SK-N-SH (cell line): ENCODE results near the gene VPS26A. TPM values are rescaled to one million over a fixed set of nuclear protein-coding genes. Genes with fewer than 3 reads are reported as not detected.

Source experiments
- CTCF ChIA-PET: fragments of 300-600, 350-600 bp; formaldehyde crosslinking; extraction: SDS; loops from one replicate; lab custom pipeline; 2021; lab: Yijun Ruan, JAX
- POLR2A ChIA-PET: fragments of 350-600 bp; sonication (Branson Sonifier 250); formaldehyde crosslinking; extraction: SDS; loops from one replicate; lab custom pipeline; 2020; ENCODE audit warnings: antibody characterized with exemption, inconsistent platforms; lab: Yijun Ruan, JAX
- DNase-seq: peaks from one replicate; pipeline ENCODE4 v3.0.0; 2012
- H2AFZ ChIP-seq: fragments of 200-600 bp; sonication (generic); 2 replicates; pipeline ENCODE4 v1.8.1; 2016; ENCODE audit warnings: antibody characterized with exemption, mild to moderate bottlenecking, low read depth
- H3F3A ChIP-seq: fragments of 200-600 bp; sonication (generic); replicated peaks from 2 replicates; pipeline ENCODE3; 2016; ENCODE audit warnings: antibody characterized with exemption, mild to moderate bottlenecking; ENCODE audit not compliant: insufficient read depth
- H3K27ac ChIP-seq, 2 experiments: fragments of 200-500 bp in 1 of 2; fragments of 200-600 bp in 1 of 2; sonication (Bioruptor generic) in 1 of 2; sonication (generic), shearing (Covaris generic) in 1 of 2; 2 replicates each; pipeline versions ENCODE4 v1.5.1 to v1.6.1; 2014 to 2016; ENCODE audit warnings: low read depth in 2 of 2, inconsistent platforms in 1 of 2, low read length in 1 of 2, mild to moderate bottlenecking in 1 of 2, mixed read lengths in 1 of 2
- H3K27me3 ChIP-seq: fragments of 200-600 bp; sonication (generic), shearing (Covaris generic); 2 replicates; pipeline ENCODE4 v1.6.1; 2016; ENCODE audit warnings: mixed run types; ENCODE audit not compliant: insufficient read depth
- H3K36me3 ChIP-seq, 2 experiments: fragments of 200-500 bp in 1 of 2; fragments of 200-600 bp in 1 of 2; sonication (Bioruptor generic) in 1 of 2; sonication (generic) in 1 of 2; replicated peaks in 1 of 2; 2 replicates each; pipeline versions ENCODE3 to v1.5.1; 2014 to 2016; ENCODE audit warnings: low read length in 1 of 2, mild to moderate bottlenecking in 1 of 2; ENCODE audit not compliant: insufficient read depth in 2 of 2, control insufficient read depth in 1 of 2
- H3K4me1 ChIP-seq, 2 experiments: fragments of 200-500 bp in 1 of 2; fragments of 200-600 bp in 1 of 2; sonication (Bioruptor generic) in 1 of 2; sonication (generic), shearing (Covaris generic) in 1 of 2; 2 replicates each; pipeline versions ENCODE4 v1.5.1 to v1.6.1; 2014 to 2016; ENCODE audit warnings: low read depth in 1 of 2, low read length in 1 of 2, mixed run types in 1 of 2; ENCODE audit not compliant: insufficient read depth in 2 of 2, control insufficient read depth in 1 of 2
- H3K4me2 ChIP-seq: fragments of 200-600 bp; sonication (generic), shearing (Covaris generic); 2 replicates; pipeline ENCODE4 v1.6.1; 2017; ENCODE audit warnings: mixed run types
- H3K4me3 ChIP-seq, 2 experiments: fragments of 200-500 bp in 1 of 2; fragments of 200-600 bp in 1 of 2; sonication (Bioruptor generic) in 1 of 2; sonication (generic), shearing (Covaris generic) in 1 of 2; 2 replicates each; pipeline versions ENCODE4 v1.5.1 to v1.8.1; 2014 to 2016; ENCODE audit warnings: low read depth in 2 of 2, inconsistent platforms in 1 of 2, low read length in 1 of 2, mild to moderate bottlenecking in 1 of 2, mixed read lengths in 1 of 2, moderate library complexity in 1 of 2
- H3K79me2 ChIP-seq: fragments of 200-600 bp; sonication (generic); 2 replicates; pipeline ENCODE4 v1.8.1; 2017; ENCODE audit warnings: mild to moderate bottlenecking; ENCODE audit not compliant: insufficient read depth
- H3K9ac ChIP-seq: fragments of 200-600 bp; sonication (generic); 2 replicates; pipeline ENCODE4 v1.6.1; 2017; ENCODE audit warnings: mixed run types
- H3K9me2 ChIP-seq: fragments of 200-600 bp; sonication (generic); 2 replicates; pipeline ENCODE4 v1.6.1; 2017; ENCODE audit warnings: mixed run types
- H3K9me3 ChIP-seq: fragments of 200-600 bp; sonication (generic); 2 replicates; pipeline ENCODE4 v1.6.1; 2017; ENCODE audit warnings: mixed run types, mild to moderate bottlenecking, moderate library complexity
- H4K20me1 ChIP-seq: fragments of 200-600 bp; sonication (generic); 2 replicates; pipeline ENCODE4 v1.6.1; 2017; ENCODE audit warnings: mild to moderate bottlenecking, mixed run types; ENCODE audit not compliant: insufficient read depth
- CHD2 ChIP-seq: fragments of 150-350 bp; IDR thresholded peaks from 2 replicates; pipeline ENCODE4 v1.6.1; 2018; ENCODE audit warnings: low read length; ENCODE audit not compliant: partially characterized antibody
- ELF1 ChIP-seq: IDR thresholded peaks from 2 replicates; pipeline ENCODE4 v1.4.0; 2012
- EP300 ChIP-seq, 2 experiments: IDR thresholded peaks; 2 replicates each; pipeline versions ENCODE4 v1.4.0 to v1.6.1; 2012; ENCODE audit warnings: borderline replicate concordance in 1 of 2, low read depth in 1 of 2, low read length in 1 of 2
- GABPA ChIP-seq: IDR thresholded peaks from 2 replicates; pipeline ENCODE4 v1.4.0; 2012; ENCODE audit warnings: low read depth, mild to moderate bottlenecking
- GATA2 ChIP-seq: sonication (generic); formaldehyde crosslinking; IDR thresholded peaks from 2 replicates; pipeline ENCODE4 v1.5.0; 2020; ENCODE audit warnings: mild to moderate bottlenecking, missing genetic modification reagents
- MEF2A ChIP-seq: IDR thresholded peaks from 2 replicates; pipeline ENCODE4 v1.4.0; 2012; ENCODE audit warnings: low read depth, borderline replicate concordance
- MXI1 ChIP-seq: IDR thresholded peaks from 2 replicates; pipeline ENCODE4 v1.6.1; 2012; ENCODE audit warnings: mild to moderate bottlenecking, low read depth, low read length, improper control_type of control experiment
- NFIC ChIP-seq: IDR thresholded peaks from 2 replicates; pipeline ENCODE4 v1.4.0; 2012; ENCODE audit warnings: borderline replicate concordance
- POLR2AphosphoS5 ChIP-seq: IDR thresholded peaks from 2 replicates; pipeline ENCODE4 v1.6.1; 2012; ENCODE audit warnings: low read depth, low read length
- RCOR1 ChIP-seq: fragments of 150-350 bp; IDR thresholded peaks from 2 replicates; pipeline ENCODE4 v1.6.1; 2017; ENCODE audit warnings: antibody characterized with exemption, low read length
- RXRA ChIP-seq: IDR thresholded peaks from 2 replicates; pipeline ENCODE4 v1.4.0; 2012; ENCODE audit warnings: low read depth, mild to moderate bottlenecking, borderline replicate concordance
- SIN3A ChIP-seq: IDR thresholded peaks from 2 replicates; pipeline ENCODE4 v1.6.1; 2012; ENCODE audit warnings: low read depth, mild to moderate bottlenecking, low read length, moderate library complexity, borderline replicate concordance
- SMC3 ChIP-seq: IDR thresholded peaks from 2 replicates; pipeline ENCODE4 v1.6.1; 2012; ENCODE audit warnings: low read depth, low read length, improper control_type of control experiment
- TCF12 ChIP-seq: IDR thresholded peaks from 2 replicates; pipeline ENCODE4 v1.4.0; 2012
- YY1 ChIP-seq: IDR thresholded peaks from 2 replicates; pipeline ENCODE4 v1.4.0; 2012; ENCODE audit warnings: low read depth, mild to moderate bottlenecking
- WGBS: methylation state at CpG from one replicate; pipeline ENCODE4 v1.1.6; 2017; ENCODE audit warnings: low lambda C conversion rate; 5-methylcytosine and 5-hydroxymethylcytosine counted together
- polyA plus RNA-seq, 3 experiments: library from polyadenylated mRNA; depleted of rRNA; stranded (reverse); fragments of >200 nt; gene quantifications; 2 replicates each; pipeline ENCODE4 v1.2.3, GENCODE V29; 2012
- TF ChIP-seq, protein P1 (sequence below): fragments of 150-350 bp; IDR thresholded peaks from 2 replicates; pipeline ENCODE4 v1.6.1; 2016; ENCODE audit warnings: mild to moderate bottlenecking, low read depth, low read length
- TF ChIP-seq, protein P2 (sequence below): IDR thresholded peaks from 2 replicates; pipeline ENCODE4 v1.4.0; 2012; ENCODE audit warnings: low read depth, borderline replicate concordance
- TF ChIP-seq, protein P3 (sequence below): IDR thresholded peaks from 2 replicates; pipeline ENCODE4; 2012
- TF ChIP-seq, protein P4 (sequence below): IDR thresholded peaks from 2 replicates; pipeline ENCODE4 v1.4.0; 2012; ENCODE audit warnings: low read depth

Gene VPS26A
- polyA plus RNA-seq, 1 of the 3 experiments (the other 2 are of a cell fraction): 10.6 TPM

DNA sequence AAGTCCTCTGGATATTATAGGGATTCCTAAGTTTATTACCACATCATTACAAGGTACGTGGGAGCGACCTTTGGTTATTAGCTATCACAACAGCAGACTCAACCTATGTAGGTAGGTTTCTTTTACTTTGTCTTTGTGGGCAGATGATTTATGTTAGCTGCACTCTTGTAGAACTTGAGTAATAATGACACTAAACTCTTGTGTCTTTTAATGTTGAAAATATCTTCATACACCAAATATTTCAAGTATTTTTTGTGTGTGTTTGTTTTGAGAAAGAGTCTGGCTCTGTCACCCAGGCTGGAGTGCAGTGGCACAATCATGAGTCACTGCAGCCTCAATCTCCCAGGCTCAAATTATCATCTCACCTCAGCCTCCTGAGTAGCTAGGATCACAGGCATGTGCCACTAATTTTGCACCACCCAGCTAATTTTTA is 36.8 kb downstream of the VPS26A start:
- DNase-seq: no peak
- H3K4me3 ChIP-seq: no peak overlapping the region
- no peaks in the 10 kb centered on the region for H3F3A ChIP-seq
- no peaks in the 10 kb centered on the region for H3K9me2 ChIP-seq
- H2AFZ ChIP-seq: no peak overlapping the region
- peaks cover 10% of the 10 kb centered on the region for H3K79me2 ChIP-seq
- H4K20me1 ChIP-seq: no peaks in the 10 kb centered on the region
- H3K4me1 ChIP-seq: peaks cover 0 to 10% of the 10 kb centered on the region in 2 experiments; a peak in 1 of 4 replicates
- H3K9me3 ChIP-seq: no peaks in the 10 kb centered on the region
- no peaks in the 10 kb centered on the region for H3K27me3 ChIP-seq
- no peak overlapping the region for H3K27ac ChIP-seq
- TF ChIP-seq SIN3A (no peak), RCOR1 (no peak), TCF12 (no peak), NFIC (no peak)
- no peak overlapping the region for H3K9ac ChIP-seq
- WGBS: 87% methylated on average over 2 of the region's 2 CpGs
- no peak overlapping the region for H3K4me2 ChIP-seq
- POLR2A ChIA-PET: no interaction called here
- CTCF ChIA-PET: interaction anchor here (0.5 kb wide), 1 partner anchor 76 kb away, joined by 3 read pairs; no protein-coding TSS in a partner anchor
- H3K36me3 ChIP-seq: peaks cover 17 to 37% of the 10 kb centered on the region in 2 experiments

DNA sequence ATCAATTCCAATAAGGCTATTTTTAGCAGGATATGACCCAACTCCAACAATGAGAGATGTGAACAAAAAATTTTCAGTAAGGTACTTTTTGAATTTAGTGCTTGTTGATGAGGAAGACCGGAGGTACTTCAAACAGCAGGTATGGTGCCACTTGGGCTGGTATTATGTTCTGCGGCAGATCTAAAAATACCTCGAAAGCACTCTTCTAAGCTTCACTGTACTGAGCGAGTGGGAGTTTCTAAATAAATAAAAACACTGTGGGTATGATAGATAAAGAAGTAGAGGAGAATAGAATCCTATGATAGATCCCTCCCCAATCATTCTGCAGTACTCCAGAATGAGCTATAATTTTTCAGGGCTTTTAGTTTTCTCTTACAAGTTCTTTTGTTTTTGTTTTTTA is 44.5 kb downstream of the VPS26A start:
- no peaks in the 10 kb centered on the region for H3K27me3 ChIP-seq
- TF ChIP-seq POLR2AphosphoS5 (no peak), YY1 (no peak), MEF2A (no peak)
- TF ChIP-seq, all 33 proteins: peak for 0
- no peaks in the 10 kb centered on the region for H4K20me1 ChIP-seq
- ChIA-PET CTCF (no interaction called here), POLR2A (no interaction called here)
- H3K27ac ChIP-seq: no peak overlapping the region
- no peaks in the 10 kb centered on the region for H3K9me3 ChIP-seq
- no peak overlapping the region for H3K9ac ChIP-seq
- DNase-seq: no peak
- H3K36me3 ChIP-seq: peaks cover 41 to 58% of the 10 kb centered on the region in 2 experiments
- no peak overlapping the region for H3K4me3 ChIP-seq
- H3K4me2 ChIP-seq: no peak overlapping the region
- 98% methylated on average over 4 of the region's 4 CpGs for WGBS
- H3K9me2 ChIP-seq: no peaks in the 10 kb centered on the region
- H3K79me2 ChIP-seq: no peaks in the 10 kb centered on the region
- peaks cover 10% of the 10 kb centered on the region for H3F3A ChIP-seq
- H2AFZ ChIP-seq: no peak overlapping the region
- H3K4me1 ChIP-seq: no peaks in the 10 kb centered on the region

DNA sequence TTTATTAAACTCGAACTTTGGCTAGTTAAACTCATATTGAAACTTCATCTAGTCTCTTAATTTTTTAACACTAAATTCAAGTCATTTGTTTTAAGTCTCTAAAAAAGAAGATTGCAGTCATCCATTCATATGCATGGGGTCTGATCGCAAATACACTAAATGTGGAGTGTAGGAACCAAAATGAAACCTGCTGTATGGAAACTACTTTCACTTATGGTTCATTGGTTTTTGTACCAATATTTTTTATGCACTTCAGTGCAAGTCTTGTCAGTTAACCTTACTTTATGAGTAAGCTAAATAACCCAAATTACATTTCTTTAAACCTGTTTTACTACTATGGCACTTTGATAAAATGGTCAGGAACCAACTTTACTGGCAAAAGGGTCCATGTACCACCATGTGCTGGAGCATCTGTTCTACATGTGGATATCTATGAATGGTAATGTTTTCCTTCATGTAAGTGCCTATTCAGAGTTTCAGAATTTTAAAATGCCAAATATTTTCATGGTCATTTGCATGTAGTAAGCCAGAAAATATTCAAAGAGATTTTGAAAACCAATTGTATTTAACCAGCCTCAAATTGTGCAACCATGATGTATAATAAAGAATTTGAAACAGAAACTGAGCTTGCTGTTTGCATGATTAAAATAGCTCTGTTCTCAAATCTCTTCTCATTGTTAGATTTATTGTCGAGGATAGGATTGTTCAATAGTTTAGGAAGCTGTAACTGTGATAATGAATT is 48.4 kb downstream of the VPS26A start:
- H3K4me3 ChIP-seq: no peak overlapping the region
- no peak overlapping the region for H2AFZ ChIP-seq
- no peaks in the 10 kb centered on the region for H3K9me3 ChIP-seq
- no peaks in the 10 kb centered on the region for H3K27me3 ChIP-seq
- H3K36me3 ChIP-seq: peaks cover 37 to 46% of the 10 kb centered on the region in 2 experiments
- H3K9me2 ChIP-seq: no peaks in the 10 kb centered on the region
- H3K27ac ChIP-seq: no peak overlapping the region
- no peak overlapping the region for H3K9ac ChIP-seq
- no peaks in the 10 kb centered on the region for H4K20me1 ChIP-seq
- 91% methylated on average over 3 of the region's 3 CpGs for WGBS
- POLR2A ChIA-PET: no interaction called here
- H3K79me2 ChIP-seq: no peaks in the 10 kb centered on the region
- no peak overlapping the region for H3K4me2 ChIP-seq
- H3K4me1 ChIP-seq: no peaks in the 10 kb centered on the region
- no peak for DNase-seq
- CTCF ChIA-PET: interaction anchor here (0.8 to 1.2 kb wide), 2 partner anchors 226 to 236 kb away, joined by 3 to 4 read pairs; no protein-coding TSS in a partner anchor
- peaks cover 7% of the 10 kb centered on the region for H3F3A ChIP-seq
- TF ChIP-seq TCF12: no peak
- TF ChIP-seq, protein P1, sequence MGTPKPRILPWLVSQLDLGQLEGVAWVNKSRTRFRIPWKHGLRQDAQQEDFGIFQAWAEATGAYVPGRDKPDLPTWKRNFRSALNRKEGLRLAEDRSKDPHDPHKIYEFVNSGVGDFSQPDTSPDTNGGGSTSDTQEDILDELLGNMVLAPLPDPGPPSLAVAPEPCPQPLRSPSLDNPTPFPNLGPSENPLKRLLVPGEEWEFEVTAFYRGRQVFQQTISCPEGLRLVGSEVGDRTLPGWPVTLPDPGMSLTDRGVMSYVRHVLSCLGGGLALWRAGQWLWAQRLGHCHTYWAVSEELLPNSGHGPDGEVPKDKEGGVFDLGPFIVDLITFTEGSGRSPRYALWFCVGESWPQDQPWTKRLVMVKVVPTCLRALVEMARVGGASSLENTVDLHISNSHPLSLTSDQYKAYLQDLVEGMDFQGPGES: no peak
- TF ChIP-seq SMC3: no peak
- TF ChIP-seq EP300 (IDR thresholded peaks at IDR 0.05; ENCODE audit: borderline replicate concordance in 1 of 2, low read depth in 1 of 2, low read length in 1 of 2): no peak
- no peak for TF ChIP-seq MXI1
- TF ChIP-seq GABPA: no peak
- TF ChIP-seq, protein P2, sequence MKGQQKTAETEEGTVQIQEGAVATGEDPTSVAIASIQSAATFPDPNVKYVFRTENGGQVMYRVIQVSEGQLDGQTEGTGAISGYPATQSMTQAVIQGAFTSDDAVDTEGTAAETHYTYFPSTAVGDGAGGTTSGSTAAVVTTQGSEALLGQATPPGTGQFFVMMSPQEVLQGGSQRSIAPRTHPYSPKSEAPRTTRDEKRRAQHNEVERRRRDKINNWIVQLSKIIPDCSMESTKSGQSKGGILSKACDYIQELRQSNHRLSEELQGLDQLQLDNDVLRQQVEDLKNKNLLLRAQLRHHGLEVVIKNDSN: no peak
- no peak for TF ChIP-seq CHD2
- TF ChIP-seq RXRA: no peak
- no peak for TF ChIP-seq GATA2 (CRISPR knock-in tag)
- TF ChIP-seq ELF1: no peak
- TF ChIP-seq, protein P3, sequence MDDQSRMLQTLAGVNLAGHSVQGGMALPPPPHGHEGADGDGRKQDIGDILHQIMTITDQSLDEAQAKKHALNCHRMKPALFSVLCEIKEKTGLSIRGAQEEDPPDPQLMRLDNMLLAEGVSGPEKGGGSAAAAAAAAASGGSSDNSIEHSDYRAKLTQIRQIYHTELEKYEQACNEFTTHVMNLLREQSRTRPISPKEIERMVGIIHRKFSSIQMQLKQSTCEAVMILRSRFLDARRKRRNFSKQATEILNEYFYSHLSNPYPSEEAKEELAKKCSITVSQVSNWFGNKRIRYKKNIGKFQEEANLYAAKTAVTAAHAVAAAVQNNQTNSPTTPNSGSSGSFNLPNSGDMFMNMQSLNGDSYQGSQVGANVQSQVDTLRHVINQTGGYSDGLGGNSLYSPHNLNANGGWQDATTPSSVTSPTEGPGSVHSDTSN: no peak
- TF ChIP-seq YY1: no peak
- TF ChIP-seq, protein P4, sequence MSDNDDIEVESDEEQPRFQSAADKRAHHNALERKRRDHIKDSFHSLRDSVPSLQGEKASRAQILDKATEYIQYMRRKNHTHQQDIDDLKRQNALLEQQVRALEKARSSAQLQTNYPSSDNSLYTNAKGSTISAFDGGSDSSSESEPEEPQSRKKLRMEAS: no peak
- no peak for TF ChIP-seq POLR2AphosphoS5
